PFSK-1 (cell line): Measurements from ENCODE around the gene NEMP2.

Source experiments
- FOXP2 ChIP-seq: optimal IDR thresholded peaks from 2 replicates; pipeline ENCODE3; 2011; ENCODE audit warnings: borderline replicate concordance, control low read depth, inconsistent platforms; ENCODE audit not compliant: insufficient read depth; ENCODE audit errors: extremely low read length, extremely low read depth
- POLR2AphosphoS5 ChIP-seq: IDR thresholded peaks from 2 replicates; pipeline ENCODE4 v1.6.1; 2012; ENCODE audit warnings: low read depth, mild to moderate bottlenecking, control low read depth, low read length, moderate library complexity
- REST ChIP-seq, 2 experiments: IDR thresholded peaks; 2 replicates each; pipeline versions ENCODE4 v1.6.1 to v1.8.0; 2011 to 2012; ENCODE audit warnings: low read depth in 2 of 2, low read length in 2 of 2, control low read depth in 1 of 2, inconsistent platforms in 1 of 2, mild to moderate bottlenecking in 1 of 2, moderate library complexity in 1 of 2; ENCODE audit not compliant: insufficient read depth in 1 of 2
- SIN3A ChIP-seq: IDR thresholded peaks from 2 replicates; pipeline ENCODE4 v1.6.1; 2012; ENCODE audit warnings: mild to moderate bottlenecking, low read length, moderate library complexity, borderline replicate concordance; ENCODE audit not compliant: insufficient read depth
- TAF1 ChIP-seq: IDR thresholded peaks from 2 replicates; pipeline ENCODE4 v1.6.1; 2012; ENCODE audit warnings: low read length, control low read depth, borderline replicate concordance; ENCODE audit not compliant: insufficient read depth

NEMP2 gene

DNA sequence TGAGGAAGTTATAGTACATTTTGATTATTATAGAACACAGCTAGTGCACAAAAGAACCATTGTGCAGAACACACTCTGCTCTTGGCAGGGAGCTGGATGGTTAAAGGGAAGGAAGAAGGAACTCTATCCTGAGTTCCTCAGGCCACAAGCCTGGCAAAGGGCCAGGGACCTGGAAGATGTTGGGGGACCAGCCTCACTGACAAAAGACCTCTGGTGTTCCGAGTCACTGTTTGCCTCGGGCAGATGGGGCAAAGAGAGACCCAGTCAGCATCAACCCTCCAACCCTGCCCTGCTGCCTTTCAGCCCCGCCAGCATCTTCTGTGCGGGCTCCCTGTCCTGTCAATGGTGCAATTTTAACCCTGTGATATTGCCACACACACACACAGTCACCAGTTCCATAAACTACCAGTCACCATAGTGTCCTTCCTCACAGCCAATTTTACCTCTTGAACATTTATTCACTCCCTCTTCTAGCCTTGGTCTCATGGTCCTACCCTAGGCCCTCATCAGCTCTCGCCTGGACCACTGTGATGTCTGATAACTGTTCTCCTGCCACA is 21.9 kb downstream of the NEMP2 start:
- TF ChIP-seq REST (IDR thresholded peaks at IDR 0.05; ENCODE audit: insufficient read depth in 1 of 2, low read depth in 2 of 2, low read length in 2 of 2) (no peak), TAF1 (no peak), SIN3A (no peak), POLR2AphosphoS5 (no peak), FOXP2 (no peak)

DNA sequence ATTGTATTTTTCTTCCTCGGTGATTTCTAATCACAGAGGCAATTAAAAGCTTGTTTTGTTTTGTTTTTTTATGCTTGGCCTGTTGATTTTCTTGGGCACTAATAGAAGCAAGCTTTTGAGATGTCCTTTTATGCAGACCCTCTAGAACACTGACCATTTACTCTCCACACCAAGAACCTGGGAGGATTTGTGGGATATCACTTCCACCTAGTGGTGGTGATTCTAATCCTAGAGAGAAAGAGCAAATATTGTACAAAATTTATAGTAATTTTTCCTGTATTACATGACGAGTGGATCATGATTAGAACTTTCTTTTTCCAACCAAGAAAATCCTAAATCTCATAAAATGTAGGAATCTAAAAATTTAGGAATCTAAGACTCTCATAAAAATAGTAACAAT is 23.4 kb downstream of the NEMP2 start:
- TF ChIP-seq POLR2AphosphoS5 = no peak
- no peak for TF ChIP-seq REST (IDR thresholded peaks at IDR 0.05; ENCODE audit: insufficient read depth in 1 of 2, low read depth in 2 of 2, low read length in 2 of 2)
- no peak for TF ChIP-seq SIN3A
- TF ChIP-seq TAF1 = no peak
- TF ChIP-seq FOXP2 = no peak

- TF ChIP-seq FOXP2 (no peak), POLR2AphosphoS5 (no peak), SIN3A (no peak), REST (IDR thresholded peaks at IDR 0.05; ENCODE audit: insufficient read depth in 1 of 2, low read depth in 2 of 2, low read length in 2 of 2) (no peak), TAF1 (no peak)
Measured at GRCh38 chr2:190507135-190507534, 27.4 kb downstream of the NEMP2 start.

DNA sequence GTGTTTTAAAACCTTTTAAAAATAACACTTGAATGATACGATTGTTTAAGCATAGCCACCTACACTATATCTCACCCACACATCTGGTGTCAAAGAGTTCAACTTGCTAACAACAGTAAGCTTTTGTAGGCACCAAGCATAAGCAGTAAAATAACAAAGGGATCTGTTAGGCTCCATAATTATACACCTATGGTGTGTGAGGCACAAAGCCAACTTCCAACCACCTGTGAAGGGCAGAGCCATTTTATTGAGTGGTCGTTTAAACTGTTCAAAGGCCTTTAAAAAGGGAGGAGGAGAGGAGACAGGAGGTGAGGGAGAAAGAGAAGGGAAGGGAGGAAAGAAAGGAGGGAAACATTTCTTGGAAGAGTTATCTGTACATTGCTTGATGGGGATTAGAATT is 27.9 kb downstream of the NEMP2 start:
- TF ChIP-seq SIN3A (no peak), TAF1 (no peak), FOXP2 (no peak), POLR2AphosphoS5 (no peak), REST (IDR thresholded peaks at IDR 0.05; ENCODE audit: insufficient read depth in 1 of 2, low read depth in 2 of 2, low read length in 2 of 2) (no peak)

DNA sequence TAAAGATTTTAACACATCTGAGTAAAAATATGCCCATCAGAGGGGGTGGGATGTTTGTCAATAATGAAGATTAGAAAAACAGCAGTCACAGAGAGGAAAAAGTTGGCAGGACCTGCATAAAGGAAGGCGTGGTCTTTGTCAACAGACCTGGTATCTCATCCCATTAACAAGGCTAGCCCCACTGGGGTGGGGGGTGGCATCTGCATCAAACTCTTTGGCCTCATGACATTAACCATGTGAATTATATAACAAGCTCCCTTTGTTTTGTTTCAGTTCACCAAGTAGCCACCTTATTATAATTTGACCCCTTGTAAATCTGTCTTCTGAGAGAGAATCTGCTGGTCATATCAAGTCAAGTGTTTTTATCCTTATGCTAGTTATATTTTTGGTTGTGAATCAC is 28.8 kb downstream of the NEMP2 start:
- TF ChIP-seq FOXP2 (no peak), SIN3A (no peak), REST (IDR thresholded peaks at IDR 0.05; ENCODE audit: insufficient read depth in 1 of 2, low read depth in 2 of 2, low read length in 2 of 2) (no peak), TAF1 (no peak), POLR2AphosphoS5 (no peak)
